Astrocyte of the spinal cord (primary cell): ENCODE results near the gene AK9.

Source experiments
- DNase-seq: peaks from one replicate; pipeline ENCODE4 v3.0.0; 2011; ENCODE audit warnings: low read depth, low spot score
- H3K4me3 ChIP-seq: 2 replicates; pipeline ENCODE4 v1.5.1; 2011; ENCODE audit warnings: low read depth, mild to moderate bottlenecking, low read length, moderate library complexity
- CTCF ChIP-seq: IDR thresholded peaks from 2 replicates; pipeline ENCODE4 v1.5.1; 2012; ENCODE audit warnings: low read depth, mild to moderate bottlenecking, low read length, inconsistent platforms
- in situ Hi-C: cut with HindIII; loops from 2 replicates; pipeline ENCODE4 v1.10.0; 2017; ENCODE audit warnings: low sequenced_read_pairs

AK9 gene

GRCh38 chr6:109669811-109670210 lies 21.2 kb downstream of the AK9 start:
- in situ Hi-C loops: no loop called here

DNA sequence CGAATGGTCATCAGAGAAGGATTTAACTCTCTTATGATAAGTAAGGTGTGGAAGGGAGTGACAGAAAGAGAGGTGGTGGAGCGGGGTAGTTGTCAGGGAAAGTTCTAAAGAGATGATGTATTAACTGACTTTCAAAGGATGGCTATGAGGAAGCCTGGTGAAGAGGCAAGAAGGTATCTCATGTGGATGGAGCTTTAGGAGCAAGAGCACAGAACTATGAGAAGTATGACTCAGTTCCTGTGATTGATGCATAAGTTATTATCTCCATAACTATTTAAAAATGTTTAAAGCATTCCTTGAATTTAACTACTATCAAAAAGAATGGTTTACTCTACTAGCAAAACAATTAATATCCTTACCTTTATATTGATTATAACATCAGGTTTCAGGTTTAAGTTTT lies 28.8 kb downstream of the AK9 start:
- TF ChIP-seq CTCF: no peak
- no peak overlapping the region for H3K4me3 ChIP-seq
- in situ Hi-C loops: no loop called here
- no peak for DNase-seq

More at GRCh38 chr6:109669811-109670210, 21.2 kb downstream of the AK9 start:
- no peak for DNase-seq
- no peak for TF ChIP-seq CTCF
- no peak overlapping the region for H3K4me3 ChIP-seq

DNA sequence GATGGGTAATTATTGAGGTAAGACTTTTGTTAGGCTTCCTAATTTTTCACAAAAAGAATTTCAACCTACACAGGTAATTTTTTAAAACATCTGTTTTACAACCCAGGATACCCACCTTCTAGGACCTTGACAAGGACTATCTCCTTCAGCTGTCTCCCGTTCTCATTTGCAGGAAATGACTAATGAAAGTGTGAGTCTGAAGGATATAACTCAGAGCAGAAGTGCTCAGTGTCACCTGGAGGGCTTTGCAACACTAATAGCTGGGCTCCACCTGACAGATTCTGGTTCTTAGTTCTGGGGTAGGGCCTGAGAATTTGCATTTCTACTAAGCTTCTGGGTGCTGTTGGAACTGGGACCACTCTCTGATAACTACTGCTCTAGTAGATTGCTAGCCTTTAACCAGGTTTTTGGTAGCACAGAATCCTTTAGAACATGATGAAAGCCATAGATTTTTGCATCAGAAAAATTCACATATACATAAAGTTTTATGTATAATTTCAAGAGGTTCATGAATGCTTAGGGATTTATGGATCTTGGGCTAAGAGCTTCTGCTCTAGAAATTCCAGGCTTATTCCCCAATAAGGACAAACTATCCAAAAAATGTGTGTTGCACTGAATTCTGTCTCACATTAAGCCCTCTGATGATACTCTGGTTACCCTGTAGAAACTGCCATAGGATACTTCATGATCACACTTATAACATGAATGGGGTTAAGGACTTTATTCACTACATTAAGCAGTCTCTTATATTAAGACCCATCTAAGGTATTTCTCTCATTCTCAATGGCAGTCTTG lies 30.3 kb downstream of the AK9 start:
- H3K4me3 ChIP-seq: no peak overlapping the region
- no peak for DNase-seq
- TF ChIP-seq CTCF: no peak
- in situ Hi-C loops: no loop called here

DNA sequence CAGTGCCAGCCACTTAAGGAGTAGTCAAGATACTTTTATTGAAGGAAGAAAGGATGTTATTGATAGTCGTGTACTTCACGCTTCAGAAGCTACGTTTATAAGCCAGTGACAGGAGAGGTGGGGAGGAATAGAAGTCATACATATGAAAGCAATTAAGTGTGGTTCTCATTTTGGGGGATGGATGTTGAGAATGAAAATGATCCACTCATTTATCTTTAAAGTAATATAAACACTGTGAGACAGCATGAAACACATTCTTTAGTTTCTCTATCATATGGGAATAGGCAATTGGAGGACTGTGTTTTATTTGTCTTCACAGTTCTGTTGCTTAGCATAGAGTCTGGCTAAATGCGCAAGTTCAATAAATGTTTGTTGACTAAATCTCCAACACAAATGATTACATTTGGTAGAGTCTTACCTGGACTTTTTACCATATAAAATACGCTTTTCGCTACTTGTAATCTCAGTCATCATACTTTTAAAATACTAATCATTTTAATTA lies 35.2 kb downstream of the AK9 start:
- in situ Hi-C loops: no loop called here
- DNase-seq: no peak
- no peak for TF ChIP-seq CTCF
- H3K4me3 ChIP-seq: no peak overlapping the region

DNA sequence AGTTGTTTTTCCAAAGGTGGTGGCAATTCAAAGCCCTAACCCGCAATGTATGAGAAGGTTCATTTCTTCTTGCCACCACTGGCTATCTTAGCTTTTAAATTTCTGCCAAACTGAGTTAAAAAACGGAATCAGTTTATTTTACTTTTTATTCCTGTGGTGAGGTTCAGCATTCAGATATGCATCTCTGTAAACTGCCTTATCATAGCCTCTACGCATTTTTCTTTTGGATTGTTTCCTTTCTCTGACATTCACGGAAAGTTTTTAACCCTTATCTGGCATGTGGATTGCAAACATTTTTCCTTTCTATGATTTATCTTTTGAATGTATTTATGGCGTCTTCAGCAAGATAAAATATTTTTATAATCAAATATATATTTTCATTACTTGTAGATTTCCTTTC lies 37.7 kb downstream of the AK9 start:
- TF ChIP-seq CTCF: no peak
- no peak for DNase-seq
- H3K4me3 ChIP-seq: no peak overlapping the region
- in situ Hi-C loops: no loop called here

DNA sequence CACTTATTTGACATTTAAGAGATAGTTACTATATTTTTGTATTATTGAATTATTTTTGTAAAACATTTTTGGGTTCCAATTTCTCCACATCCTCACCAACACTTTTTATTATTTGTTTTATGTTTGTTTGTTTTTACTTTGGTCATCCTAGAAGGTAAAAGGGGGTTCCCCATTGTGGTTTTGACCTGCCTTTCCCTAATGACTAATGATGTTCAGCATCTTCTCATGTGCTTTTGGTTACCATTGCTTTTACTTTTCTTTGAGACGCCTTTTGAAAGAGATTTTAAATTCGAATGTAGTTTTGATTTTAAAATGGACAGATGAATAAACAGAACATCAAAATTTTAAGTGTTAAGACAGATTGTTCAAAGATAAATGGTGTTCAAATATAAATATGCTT lies 46.9 kb downstream of the AK9 start:
- in situ Hi-C loops: no loop called here
- H3K4me3 ChIP-seq: no peak overlapping the region
- no peak for DNase-seq
- no peak for TF ChIP-seq CTCF

- no peak for DNase-seq
- TF ChIP-seq CTCF: no peak
- in situ Hi-C loops: no loop called here
- no peak overlapping the region for H3K4me3 ChIP-seq
Observed at GRCh38 chr6:109632405-109632804, 58.6 kb downstream of the AK9 start.
